GM04503 (cell line): Measurements from ENCODE around the gene MAOB.
"Not testable (repeated sequence)": the region's sequence is repeated elsewhere in the genome, so short reads cannot be mapped to it uniquely, and the experiment has no call there.

ENCODE experiments used
- DNase-seq: peaks from one replicate; pipeline ENCODE4 v3.0.0-alpha.2; 2012; ENCODE audit warnings: low read depth

MAOB gene

DNA sequence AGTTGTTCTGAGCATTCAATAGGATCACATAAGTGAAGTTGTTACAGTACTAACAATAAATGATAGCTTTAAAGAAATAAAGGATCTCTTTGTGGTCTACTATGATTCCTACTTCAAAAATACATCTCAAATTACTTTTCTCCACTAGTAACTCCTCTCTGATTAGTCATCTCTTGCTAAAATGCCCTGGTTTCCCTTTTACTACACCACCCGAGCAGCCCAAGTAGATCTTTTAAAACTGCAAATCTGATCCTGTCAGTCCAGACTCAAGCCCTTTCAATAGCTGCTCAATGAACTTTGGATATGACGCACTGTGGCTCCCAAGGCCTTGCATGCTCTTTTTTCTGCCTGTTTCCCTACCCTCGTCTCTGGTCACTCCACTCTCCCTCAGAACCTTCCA is 128.6 kb downstream of the MAOB start:
- no peak for DNase-seq

DNA sequence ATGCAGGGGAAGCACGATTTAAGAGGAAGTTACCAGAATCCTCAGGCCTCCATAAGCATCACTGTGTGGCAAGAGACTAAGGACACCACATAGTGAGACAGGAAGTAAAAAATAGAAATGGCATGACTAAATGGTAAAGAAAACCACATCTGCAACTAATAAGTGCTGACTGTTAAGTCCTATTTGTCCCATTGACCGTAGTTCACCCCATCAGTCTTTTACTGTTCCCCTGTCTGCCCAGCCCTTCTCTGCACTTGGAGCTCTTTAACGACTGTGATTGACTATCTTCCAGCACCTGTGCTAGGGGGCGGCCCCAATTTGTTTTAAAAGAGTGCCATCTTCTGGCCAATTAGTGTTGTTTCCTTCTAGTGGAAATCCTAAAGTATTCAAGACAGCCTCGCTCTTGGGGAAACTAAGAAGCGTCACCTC is 132.0 kb downstream of the MAOB start:
- peak; percentile 17 for DNase-seq

DNA sequence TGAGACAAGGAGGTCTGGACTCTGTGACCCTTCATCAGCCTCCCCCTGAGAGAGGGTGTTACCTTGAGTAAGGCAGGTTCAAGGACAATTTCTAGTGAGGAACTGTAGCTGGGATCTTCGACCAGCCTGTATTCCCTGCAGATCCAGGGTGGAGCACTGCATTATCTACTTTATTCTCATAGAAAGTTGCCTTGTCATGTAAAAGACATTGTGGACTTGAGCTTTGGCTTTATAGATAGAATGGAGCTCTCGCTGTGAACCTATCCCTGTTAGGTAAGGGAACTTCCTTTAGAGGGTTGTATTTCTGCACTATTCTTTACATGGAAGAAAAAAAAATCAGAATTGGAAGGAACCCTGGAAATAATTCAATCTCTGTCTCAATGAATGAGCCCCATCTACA is 134.8 kb downstream of the MAOB start:
- no peak for DNase-seq

GRCh38 chrX:43745938-43746721 is 136.1 kb downstream of the MAOB start:
- DNase-seq = no peak

- no peak for DNase-seq
These were observed 138.0 kb downstream of the MAOB start for GRCh38 chrX:43744284-43744683.

DNA sequence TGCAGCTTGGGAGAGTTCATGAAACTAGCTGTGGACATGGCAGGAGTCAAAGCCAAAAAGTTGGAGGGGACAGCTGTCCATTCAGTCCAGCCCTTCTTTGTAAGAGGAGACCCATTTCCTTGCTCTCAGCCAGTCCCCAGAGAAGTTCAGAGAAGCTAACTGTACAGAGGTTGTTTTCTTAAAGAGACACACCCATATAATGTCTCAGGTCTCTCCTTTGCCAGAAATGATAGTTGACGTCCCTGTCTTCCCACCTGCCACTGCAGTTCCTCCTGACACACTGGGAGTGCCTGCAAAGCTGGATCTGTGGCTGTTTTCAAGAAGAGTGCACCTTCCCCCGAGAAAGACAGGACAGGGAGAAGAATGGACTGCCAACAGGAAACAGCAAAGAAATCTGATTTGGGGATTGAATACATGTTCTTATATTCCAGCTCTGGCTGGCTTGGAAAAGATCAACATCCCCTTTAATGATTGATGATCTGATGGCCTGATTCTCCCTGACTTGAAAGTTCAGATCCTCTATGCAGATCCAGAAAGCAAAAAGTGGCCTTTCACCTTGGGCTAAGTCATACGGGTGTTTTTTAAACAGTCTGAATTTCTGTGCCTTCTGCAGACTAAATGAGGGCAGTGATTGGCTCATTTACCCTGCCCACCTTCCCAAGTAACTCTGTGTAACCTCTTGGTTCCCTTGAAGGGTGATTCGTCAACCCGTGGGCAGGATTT is 139.0 kb downstream of the MAOB start:
- DNase-seq = no peak

DNA sequence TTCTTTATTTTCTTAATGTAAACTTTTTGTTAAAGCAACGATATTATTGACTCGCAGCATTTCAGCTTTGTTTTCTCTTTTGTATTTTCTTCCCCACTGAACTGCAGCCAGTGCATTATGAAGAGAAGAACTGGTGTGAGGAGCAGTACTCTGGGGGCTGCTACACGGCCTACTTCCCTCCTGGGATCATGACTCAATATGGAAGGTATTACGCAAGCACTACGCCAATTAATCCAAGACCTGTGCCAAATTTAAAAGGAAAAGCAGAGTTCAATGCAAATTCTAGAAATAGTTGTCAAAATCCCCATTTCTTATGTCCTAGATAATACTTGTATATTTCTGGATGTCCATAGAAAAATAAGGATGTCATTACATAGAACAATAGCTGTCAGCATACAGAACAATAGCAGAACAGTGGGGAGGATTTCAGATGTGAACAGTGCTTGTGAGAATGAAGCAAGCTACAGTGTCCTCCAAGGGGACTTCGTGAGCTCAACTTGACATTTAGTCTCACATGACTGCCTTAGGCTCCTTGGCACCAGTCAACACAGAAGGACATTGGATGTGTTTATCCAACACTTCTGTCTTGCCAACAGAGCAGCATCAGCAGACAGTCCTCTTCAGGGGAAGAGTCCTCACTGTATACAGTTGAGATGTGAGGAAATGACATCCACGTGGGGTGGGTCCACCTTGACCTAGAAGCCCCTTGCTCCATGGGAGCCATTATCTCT is 140.2 kb downstream of the MAOB start:
- no peak for DNase-seq

GRCh38 chrX:43735957-43736356 is 146.3 kb downstream of the MAOB start:
- DNase-seq = no peak

GRCh38 chrX:43735534-43735933 is 146.7 kb downstream of the MAOB start:
- DNase-seq = no peak

GRCh38 chrX:43734444-43734843 is 147.8 kb downstream of the MAOB start:
- no peak for DNase-seq

DNA sequence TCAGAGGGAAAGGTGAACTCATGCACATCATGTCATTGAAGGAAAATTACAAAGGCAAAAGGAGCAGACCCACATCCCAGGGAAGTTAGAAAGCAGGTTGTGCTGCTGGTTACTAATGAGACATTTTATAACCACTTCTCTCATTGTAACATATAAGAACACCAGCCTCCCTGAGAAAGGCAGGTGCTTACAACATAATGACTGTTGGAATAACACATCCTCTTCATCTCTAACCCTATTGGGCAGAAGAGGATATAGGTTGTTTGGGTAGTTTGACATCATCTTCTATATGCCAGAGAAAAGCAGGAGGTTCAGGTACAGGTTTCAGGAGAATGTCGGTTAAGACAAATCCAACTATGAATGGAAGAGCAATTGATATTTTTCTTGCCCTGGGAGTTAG is 148.6 kb downstream of the MAOB start:
- no peak for DNase-seq

GRCh38 chrX:43731086-43731485 is 151.2 kb downstream of the MAOB start:
- DNase-seq = no peak

DNA sequence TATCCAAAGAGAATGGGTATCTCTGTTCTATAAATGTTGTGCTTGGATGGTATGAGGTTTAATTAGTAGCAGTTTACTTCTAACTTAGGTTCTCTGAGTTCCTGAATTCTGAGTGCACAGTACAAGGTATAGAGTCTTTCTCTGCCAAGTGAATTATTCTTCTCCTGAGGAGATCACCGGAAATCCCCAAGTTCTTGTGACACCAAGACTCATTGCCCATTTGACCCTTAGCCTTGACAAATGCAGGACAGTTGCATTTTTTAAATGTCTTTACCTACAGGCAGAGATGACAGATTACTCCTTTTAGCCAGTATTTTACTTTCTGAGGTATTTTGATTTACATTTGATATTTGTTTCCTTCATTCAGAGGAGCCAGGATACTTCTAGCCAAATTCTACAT is 153.3 kb downstream of the MAOB start:
- no peak for DNase-seq

DNA sequence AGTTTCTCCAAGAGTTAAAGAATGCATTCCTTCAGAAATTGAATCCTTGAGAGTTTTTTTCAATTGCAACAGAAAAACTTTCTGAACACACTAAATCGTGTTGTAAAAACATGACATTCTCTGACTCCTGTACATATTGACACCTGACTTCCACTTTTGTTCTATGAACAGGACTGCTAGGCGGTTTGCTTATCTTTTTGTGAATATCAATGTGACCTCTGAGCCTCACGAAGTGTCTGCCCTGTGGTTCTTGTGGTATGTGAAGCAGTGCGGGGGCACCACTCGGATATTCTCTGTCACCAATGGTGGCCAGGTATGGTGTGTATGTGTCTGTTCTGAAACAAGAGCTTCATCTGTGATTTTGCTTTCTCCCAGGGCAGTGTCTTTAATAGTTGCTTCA is 154.2 kb downstream of the MAOB start:
- no peak for DNase-seq

GRCh38 chrX:43727254-43727653 is 155.0 kb downstream of the MAOB start:
- DNase-seq = not testable (repeated sequence)

DNA sequence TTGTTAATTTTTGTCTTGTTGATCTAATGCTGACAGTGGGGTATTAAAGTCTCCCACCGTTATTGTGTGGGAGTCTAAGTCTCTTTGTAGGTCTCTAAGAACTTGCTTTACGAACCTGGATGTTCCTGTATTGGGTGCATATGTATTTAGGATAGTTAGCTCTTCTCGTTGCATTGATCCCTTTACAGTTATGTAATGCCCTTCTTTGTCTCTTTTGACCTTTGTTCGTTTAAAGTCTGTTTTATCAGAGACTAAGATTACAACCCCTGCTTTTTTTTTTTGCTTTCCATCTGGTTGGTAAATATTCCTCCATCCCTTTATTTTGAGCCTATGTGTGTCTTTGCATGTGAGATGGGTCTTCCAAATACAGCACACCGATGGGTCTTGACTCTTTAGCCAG is 157.0 kb downstream of the MAOB start:
- not testable (repeated sequence) for DNase-seq

GRCh38 chrX:43720961-43721360 is 161.3 kb downstream of the MAOB start:
- DNase-seq = no peak

- no peak for DNase-seq
These were observed 162.2 kb downstream of the MAOB start for GRCh38 chrX:43720082-43720481.

- no peak for DNase-seq
These were observed 163.3 kb downstream of the MAOB start for GRCh38 chrX:43718956-43719355.

- no peak for DNase-seq
These were observed 163.7 kb downstream of the MAOB start for GRCh38 chrX:43718546-43718945.

DNA sequence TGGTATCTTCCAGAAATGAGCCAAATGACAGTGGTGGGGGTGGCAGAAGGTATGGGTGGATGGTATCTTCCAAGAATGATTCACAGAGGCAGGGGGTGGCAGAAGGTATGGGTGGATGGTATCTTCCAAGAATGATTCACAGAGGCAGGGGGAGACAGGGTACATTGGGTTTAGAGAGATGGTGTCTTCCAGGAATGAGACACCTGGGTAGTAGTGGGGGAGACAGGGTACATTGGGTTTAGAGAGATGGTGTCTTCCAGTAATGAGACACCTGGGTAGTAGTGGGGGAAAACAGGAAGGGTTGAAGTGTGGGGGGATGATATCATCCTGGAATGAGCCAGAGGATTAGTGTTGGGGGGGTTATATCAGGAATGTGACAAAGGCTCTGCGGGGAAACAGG is 164.2 kb downstream of the MAOB start:
- DNase-seq = no peak

DNA sequence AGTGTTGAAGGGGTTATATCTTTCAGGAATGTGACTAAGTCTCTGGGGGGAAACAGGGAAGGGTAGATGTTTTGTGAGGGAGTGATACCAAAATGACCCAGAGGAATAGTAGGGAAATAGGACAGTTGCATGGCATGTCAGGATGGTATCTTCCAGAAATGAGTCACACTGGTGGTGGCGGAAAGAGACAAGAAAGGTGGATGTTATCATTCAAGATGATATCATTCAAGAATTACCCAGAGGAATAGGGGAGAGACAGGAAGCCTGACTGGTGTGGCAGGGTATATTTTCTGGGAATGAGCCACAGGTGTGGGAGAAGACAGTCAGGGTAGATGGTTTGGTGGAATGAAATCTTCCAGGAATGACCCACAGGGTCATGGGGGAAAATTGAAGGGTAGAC is 165.1 kb downstream of the MAOB start:
- no peak for DNase-seq

GRCh38 chrX:43716696-43717095 is 165.6 kb downstream of the MAOB start:
- DNase-seq = no peak
